Stimulated activated CD8-positive, alpha-beta memory T cell treated with anti-CD3 and anti-CD28 coated beads, Interleukin-4, amount 100 ng/mL, for 1 hour (primary cell): ENCODE measurements around the gene WNT7B.
A peak's percentile ranks its signal among the peaks of the same experiment; 100 is the strongest.
"Not testable (repeated sequence)": the region's sequence is repeated elsewhere in the genome, so short reads cannot be mapped to it uniquely, and the experiment has no call there.

ENCODE experiments used
- DNase-seq, 2 donors: peaks; one replicate each; pipeline ENCODE4 v3.0.0-alpha.2; 2020; ENCODE audit warnings: low read depth in 2 of 2, low spot score in 1 of 2

WNT7B gene

DNA sequence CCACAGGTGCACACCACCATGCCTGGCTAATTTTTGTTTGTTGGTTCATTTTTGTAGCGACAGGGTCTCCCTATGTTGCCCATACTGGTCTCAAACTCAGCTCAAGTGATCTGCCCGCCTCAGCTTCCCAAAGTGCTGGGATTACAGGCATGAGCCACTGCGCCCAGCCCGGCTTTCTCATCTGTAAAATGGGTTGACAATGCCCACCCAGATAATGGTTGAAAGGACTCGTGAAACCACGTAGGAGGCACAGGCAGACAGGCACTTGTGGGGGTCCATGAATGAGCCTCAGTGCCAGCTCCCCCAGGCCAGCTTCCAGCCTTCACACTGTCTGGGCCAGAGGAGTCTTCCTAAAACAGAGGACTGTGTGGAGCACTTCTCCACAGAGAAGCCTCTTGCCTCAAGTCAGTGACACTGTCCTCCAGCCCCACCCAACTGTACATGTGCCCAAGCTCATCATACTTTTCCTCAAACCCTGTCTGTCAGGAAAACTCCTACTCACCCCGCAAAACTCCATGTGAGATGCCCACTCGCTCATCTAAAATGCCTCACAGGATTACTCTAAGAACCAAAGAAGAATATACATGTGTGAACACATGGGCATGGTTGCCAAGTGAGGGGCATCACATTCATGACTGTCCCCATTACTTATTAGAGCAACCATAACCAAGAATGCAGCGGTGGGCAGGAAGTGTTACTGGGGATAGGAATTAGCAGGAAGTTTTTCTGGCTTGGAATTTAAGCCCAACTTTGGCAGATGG is 32.1 kb upstream of the WNT7B start:
- DNase-seq = no peak

DNA sequence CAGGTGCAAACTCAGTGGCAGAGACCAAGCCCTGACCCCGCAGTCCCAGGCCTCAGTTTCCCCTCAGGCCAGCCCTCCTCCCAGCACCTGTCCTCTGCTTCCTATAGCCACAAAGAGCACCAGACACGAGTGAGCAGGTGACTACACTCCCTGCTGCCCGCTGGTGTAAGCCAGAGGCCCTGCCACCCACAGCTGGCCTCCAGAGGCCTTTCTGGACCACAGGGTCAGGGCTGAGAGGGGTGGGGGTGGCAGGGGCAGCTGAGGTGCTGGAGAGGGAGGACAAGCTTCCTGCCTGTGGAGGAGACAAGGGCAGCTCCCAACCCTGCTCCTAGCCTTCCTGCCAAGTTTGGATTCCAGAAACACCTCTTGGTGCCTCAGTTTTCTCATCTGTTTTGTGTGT is 31.3 kb upstream of the WNT7B start:
- no peak for DNase-seq

DNA sequence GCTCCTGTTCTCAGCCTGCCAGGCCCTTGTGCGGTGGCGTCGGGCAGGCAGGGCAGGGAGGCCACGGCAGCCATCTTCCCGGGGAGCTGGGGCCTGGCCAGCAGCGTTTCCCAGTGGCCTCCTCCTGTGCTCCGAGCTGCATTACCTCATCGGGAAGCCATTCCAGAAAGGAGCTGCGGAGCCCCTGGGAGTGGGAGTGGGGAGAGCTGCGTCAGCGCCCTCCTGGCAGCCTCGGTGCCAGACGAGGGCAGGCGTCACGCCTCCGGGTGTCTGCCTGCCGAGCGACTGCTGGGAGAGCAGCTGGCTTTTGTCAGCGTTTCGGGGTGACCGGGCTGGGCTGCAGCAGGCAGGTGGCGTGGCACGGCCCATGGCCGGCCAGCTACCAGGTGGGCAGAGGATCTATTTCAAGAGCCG is 30.9 kb upstream of the WNT7B start:
- DNase-seq = no peak

DNA sequence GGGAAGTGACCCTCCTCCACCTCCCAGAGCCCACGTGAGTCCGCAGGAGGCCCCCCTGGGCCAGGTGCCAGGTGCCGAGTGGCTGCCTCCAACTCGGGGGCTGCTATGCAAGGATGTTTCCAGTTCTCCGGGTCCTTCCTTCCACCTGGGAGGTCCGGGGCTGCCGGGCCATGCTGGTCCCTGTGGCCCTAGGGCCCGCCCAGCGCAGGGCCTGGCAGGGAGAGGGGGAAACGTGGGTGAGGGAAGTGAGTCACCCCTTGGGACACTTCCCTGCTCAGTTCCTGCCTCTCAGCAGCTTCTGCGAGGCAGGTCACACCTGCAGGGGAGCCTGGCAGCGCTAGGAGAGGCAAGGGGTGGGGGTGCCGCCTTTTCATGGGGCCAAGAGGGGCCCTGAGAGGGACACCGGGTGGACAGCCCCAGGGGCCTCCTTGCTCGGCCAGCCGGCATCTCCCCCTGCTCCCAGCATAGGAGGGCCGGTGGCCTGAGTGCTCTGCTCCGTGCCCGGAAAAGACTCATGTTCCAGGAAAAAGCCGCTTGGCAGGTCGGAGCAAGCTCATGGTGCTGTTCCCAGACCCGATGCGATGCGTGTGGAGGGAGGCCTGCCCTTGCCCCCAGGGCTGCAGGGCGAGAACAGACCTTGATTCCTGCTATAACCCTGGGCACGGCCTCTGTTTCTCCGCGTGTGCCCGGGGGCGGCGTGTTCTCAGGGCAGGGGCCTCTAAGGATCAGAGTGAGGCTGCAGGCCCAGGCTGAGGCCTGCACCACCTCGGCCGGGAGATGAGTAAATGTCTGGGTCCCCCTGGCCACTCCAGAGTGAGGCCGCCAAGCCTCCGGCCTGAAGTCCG is 30.3 kb upstream of the WNT7B start:
- no peak for DNase-seq

DNA sequence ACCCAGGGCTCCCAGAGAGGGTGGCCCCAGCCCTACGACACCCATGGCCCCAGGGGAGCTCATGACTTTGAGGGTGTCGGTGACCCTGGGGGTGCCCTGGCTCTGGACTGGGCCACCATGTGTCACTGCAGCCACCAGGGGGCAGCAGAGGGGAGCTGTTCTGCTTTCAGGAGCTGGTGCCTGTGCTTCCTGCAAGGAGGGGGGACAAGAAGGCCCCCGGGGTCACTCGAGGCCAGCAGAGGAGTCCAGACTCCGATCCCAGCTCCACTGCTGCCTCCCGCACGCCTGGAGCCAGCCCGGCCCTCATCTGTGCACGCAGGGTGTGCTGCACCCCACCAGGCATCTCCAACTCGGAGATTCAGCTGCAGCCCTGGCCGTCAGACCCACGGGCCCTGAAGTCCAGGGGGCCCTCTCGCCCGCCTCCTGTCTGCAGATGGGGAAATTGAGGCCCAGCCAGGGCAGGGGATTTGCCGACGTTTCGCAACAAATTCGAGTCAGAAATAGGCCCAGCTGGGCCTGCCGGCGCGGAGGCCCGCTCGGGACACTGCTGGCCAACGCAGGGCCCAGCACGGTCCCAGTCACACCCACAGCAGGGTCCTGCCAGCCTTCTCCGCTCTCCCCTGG is 29.5 kb upstream of the WNT7B start:
- peak; percentile 81 to 84 for DNase-seq

DNA sequence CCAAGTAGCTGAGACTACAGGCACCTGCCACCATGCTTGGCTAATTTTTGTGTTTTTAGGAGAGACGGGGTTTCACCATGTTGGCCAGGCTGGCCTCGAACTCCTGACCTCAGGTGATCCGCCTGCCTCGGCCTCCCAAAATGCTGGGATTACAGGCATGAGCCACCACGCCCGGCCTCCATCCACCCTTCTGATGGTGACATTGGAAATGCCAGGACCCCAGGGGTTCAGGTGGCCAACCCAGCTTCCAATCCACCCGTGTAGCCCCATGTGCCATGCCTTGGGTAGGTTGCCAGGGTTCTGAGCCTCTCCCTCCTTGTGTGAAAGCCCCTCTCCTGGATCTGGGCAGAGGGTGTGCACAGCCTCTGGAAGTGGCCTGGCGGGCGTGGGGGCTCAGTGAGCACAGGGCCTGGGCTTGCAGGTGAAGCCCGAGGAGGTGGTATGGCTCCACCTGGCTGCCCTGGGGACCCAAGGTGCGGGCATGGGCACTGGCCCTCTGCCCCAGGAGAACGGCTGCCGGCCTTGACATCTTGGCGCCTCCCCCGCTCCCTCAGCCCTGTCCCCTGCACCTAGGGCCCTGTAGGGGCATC is 28.2 kb upstream of the WNT7B start:
- not testable (repeated sequence) for DNase-seq

DNA sequence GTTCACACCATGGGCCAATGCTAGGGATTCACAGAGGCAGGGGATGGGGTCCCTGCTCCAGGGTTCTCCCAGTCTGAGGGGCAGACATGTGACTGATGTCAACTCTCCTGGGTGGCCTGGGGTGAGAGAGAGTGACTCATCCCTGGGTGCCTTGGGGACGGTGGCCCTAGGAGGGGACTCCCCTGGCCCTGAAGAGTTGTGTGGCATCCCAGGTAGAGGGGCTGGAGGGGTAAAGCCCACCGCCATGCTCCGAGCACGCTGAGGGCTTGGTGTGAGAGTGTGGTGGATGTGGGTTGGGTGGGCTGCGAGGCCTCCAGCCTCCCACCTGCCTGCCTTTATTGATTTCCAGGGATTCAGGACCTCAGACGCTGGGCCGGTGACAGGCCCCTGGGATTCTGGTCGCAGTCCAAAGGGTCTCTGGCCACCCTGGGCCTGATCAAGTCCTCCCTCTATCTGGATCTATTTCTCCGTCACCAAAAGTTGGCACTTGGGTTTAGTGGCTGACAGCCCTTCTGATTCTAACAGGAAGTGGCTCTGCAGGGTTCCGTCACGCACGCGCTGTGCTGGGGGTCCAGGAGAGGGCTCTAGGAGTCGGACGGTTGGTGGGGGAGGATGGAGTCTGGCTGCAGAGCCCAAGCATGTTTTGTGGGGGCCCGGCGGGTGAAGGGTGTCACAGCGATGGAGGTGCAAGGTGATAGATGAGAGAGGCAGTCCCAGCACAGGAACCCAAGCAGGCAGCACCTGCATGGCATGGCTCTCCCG is 27.3 kb upstream of the WNT7B start:
- peak in 1 of 2 donors; percentile 20 for DNase-seq

DNA sequence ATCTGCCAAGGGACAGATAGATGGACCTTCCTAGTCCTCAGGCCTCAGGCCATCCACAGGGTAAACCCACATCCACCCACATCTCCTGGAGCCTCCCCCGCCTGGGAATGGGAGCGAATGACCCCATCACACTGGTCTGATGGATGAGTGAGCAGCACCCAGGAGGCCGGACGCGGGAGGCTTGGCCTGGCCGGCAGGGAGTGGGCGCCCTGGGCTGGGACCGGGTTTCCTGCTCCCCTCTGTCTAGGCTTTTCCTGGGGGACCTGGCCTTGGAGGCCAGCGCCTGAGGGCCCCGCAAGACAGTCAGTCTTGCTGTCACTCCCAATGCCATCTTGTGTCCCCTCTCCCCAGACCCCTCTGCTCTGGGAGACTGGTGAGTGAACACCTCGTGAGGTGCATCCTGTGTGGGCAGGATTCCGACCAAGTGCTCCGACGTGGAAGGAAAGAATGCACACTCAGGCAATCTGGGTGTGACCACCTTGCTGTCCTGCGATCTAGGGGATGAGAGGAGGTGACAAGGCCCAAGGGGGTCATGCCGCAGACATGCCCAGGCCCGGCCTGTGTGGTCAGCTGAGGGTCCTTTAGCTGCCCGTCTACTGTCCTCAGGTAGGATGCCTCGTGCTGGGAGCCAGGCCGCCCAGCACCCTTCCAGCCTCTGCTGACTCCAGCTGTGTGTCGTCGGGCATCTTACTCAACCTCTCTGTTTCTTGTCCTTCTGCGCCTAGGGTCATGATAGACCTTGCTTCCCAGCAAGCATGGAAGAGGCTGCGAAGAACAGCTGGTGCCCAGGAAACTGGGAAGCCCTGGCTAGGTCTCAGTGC is 26.5 kb upstream of the WNT7B start:
- no peak for DNase-seq

DNA sequence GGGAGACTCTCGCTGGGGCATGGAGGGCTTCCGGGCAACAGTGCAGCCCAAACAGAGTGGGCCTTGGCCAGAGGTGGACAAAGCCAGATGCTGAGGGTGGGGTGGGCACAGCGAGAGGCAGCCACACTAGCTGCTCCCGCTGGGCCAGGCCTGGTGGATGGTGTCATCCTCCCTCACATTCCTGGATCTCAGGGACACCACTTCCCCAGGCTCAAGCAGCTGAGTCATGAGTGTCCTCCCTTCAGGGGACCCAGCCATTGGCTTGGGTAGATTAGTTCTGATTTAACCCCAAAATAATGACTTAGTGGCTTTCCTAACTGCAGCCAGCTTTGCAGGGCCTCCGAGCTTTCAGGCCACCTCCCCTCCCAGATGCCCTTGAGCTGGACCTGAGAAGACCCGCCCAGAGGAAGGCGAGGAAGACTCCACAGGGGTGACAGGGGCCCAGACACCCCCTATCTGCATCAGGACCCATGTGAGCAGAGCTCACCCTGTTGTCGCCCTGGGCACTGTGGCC is 25.9 kb upstream of the WNT7B start:
- DNase-seq = no peak

DNA sequence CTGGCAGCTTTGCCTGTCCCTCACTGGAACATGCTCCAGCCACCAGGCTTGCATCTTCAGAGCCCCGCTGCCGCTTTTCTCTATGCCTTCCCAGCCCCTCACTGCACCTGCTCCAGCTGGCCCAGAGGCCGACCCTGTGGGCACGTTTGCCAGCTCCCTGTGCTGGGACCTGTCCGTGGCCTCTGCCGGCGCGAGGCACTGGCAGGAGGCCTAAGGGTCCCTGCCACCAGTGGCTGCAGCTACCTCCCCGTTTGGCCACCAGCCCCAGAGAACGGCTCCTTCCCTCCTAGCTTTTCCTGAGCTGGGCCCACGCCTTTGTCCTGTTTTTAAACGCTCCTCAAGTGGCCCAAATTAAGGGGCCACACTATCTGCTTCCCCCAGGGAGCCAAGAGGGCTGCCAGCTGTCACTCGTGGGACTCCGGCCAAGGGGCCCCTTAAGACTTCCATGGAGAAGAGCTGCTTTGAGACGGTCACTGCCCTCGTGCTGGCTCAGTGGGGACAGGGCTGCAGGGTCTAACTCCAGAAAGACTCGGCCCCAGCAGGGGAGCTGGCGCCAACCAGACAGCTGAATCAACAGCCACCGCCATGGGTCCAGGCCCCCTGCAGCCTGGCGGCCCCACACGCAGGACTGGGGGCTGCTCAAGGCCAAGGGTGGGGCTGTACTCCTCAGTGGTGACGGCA is 24.6 kb upstream of the WNT7B start:
- no peak for DNase-seq

DNA sequence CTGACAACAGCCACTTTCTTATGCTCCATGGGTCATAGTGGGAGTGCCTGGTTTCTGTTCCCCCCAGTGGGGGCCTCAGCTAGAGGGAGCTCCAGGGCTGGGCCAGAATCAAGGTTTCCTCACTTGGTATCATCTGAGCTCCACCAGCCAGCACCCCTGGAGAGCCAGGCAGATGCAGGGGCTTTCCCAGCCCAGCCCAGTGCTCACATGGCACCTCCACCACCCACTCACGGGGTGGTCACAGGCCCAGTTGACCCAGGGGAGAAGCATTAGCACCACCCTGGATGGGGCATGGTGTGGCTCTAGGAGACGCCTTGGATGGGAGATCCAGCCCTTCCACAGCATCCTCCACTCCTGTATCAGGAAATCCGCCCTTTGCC is 24.1 kb upstream of the WNT7B start:
- no peak for DNase-seq

DNA sequence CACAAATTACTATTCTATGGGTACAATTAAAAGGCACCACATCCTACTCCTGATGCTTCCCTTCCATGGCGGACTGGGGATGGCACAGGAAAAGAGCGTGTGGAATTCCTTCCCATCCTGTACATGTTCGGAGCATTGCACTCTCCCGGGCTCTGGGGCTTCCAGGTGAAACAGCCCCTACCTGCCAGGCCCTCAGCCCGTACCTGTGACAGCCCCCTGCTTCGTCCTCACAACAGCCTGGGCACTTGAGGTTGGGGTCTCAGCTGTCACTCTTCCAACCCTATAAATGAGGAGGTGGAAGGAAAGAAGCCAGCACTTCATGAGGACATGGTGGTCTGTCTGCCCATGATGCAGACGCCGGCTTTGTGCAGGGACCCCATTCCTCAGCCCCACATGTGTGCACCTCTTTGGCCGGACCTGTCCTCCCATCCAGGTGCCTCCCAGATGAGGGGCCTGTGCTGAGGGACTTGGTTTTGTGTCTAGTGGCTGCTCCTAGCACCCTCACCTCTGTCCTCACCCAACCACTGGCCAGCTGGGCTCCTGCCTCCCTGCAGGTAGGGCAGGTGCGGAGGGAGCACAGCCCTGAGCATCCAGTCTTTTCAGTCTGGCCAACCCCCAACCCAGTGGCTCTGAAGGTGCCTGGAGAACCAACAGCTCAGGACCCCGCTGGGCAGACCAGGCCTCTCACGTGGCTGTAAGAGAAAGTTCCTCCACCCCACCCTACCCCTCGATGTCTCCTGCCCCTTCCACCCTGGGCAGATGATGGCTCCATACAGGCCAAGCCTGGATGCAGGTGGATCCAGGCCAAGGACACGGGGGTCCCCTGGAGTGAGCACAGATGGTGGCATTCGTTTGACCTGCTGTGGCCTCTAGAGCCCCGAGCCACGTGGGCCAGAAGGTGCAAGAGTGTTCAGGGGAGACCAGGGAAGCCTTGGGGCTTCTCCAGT is 23.4 kb upstream of the WNT7B start:
- no peak for DNase-seq

DNA sequence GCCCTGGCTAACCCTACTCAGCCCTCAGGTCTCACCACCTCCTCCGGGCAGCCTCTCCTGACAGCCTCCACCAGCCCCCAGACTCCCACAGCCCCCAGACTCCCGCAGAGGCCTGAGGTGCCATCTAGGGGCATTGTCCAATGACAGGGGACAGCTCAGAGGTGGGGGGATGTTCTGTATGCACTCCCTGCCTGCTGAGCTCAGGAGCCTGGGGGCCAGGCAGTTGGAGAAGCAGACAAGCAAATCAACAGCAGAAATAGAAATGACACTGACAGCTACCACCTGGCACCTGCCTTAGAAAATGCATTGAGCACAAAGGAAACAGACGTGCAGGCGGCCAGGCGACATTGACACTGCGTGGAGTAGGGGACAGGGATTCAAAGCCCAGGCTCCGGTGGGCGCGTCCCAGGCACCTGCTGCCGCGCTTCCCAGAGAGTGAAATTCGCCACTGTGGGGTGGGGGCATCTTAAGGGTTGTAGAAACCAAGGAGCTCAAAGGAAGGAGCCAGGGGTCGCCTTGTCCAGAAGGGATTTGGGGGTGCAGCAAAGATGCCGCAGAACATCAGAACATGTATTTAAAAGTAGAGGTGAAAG is 22.5 kb upstream of the WNT7B start:
- no peak for DNase-seq

DNA sequence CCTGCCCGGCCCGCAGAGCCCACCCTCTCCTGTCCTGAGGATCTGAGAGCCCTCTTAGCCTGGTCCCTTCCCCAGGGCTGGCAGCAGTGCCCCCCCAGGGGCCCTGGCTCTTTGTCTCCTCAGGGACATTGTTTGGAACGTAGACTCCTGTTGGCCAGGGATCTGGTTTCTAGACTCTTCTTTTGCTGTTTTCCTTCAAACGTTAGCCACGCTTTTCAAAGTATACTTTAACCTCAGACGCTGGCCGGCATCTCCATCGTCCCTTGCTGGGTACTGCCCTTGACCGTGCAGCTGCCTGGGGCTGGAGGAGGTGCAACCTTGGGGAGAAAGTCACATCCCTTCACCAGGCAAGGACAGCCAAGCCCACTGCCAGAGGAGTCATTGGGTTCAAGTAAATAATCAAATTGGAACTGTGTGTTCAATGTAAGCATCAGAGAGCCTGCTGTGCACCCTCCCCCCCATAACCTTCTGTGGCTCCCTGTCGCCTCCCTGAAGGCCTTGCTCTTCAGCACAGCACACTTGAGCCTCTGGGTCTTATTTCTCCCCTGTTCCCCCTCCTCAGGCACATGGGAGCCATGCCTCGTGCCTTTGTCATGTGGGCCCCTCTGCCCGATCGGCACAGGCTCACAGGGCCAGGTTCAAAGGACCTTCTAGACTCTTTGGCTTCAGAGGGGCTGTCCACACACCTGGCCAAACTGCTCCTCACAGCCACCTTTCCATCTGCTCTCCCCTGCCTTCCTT is 21.8 kb upstream of the WNT7B start:
- no peak for DNase-seq

DNA sequence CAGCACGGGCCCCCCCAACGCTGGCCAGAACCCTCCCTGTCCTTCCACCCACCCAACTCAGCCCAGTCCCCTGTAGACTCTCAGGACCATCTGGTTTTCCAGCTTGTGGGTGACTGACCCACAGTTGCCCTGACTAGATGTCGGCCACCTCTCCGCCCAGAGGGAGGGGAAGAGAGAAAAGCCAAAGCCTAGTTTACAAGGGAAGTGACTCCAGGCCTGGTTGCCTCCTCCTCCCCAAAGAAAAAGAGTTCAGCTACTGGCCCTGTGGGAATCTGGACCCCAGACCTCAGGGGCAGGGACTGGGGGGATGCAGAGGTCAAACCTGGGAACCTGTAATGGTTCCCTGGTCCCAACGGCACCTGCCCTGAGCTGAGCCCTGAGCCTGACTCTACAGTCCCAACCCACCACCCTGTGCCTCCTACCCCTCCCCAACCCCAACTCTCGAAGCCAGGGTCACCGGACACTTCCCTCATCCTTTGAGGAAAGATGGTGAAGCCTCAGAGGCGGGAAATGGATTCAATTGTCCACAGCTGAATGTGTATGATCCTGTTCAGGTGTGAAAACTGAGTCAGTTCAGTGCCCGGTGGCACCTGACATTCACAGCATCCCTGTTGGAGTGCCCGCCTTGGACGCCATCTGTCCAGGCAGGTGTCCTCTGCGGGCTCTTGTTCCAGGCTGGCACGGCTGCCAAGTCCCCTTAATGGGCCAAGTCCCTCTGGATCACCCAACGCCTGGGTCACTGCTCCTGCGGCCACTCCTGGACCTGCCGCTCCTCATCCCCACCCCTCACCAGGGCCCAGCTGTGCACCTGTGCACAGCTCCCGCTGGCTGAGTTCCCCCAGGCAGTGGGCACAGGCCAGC is 21.0 kb upstream of the WNT7B start:
- DNase-seq = no peak

DNA sequence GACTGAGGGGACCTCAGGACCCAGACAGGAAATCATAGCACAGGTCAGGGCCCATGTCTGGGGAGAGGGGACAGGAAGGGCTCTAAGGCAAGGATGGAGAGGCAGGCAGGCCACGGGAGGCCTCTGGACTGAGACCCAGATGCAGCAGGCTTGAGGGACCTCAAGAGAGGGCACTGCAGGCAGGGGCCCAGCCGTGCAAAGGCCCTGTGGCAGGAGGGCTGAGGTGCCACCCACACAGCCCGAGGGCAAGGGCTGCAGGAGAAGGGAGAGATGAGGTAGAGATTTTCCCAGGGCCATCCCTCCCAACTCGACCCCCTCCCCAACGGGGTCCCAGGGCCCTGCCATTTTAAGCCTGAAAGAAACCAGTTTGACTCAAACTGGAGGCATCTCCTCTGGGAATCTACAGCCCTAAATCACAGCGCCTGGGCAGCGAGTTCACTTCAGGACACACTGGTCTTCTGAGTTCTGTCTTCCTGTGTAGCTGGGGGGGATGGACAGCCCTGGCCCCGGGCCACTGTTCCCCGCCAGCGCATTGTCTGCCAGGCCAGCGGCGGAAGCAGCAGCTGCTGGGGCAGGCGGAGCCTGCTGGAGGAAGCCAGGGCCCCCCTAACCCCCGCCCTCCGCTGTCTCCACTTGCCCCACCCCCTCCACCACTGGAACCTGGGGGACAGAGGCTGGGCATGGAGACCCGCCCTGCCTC is 20.3 kb upstream of the WNT7B start:
- no peak for DNase-seq
